GM23338 (cell line): ENCODE data around the gene AACS. TPM values are rescaled to one million over a fixed set of nuclear protein-coding genes. Genes with fewer than 3 reads are reported as not detected.
"Not testable (repeated sequence)": the region's sequence is repeated elsewhere in the genome, so short reads cannot be mapped to it uniquely, and the experiment has no call there.

Experiments
- ATAC-seq: fragments of 200-7000 bp; cut with Tn5 transposase; 3 replicates; pipeline ENCODE4 v1.9.1; 2020
- DNase-seq: peaks from one replicate; pipeline ENCODE4 v3.0.0-alpha.2; 2015; ENCODE audit warnings: low spot score
- H2AFZ ChIP-seq: fragments of 200-600 bp; sonication (generic); 2 replicates; pipeline ENCODE4 v1.8.0; 2016; ENCODE audit warnings: antibody characterized with exemption, mild to moderate bottlenecking, moderate library complexity
- H3F3A ChIP-seq: fragments of 200-600 bp; sonication (generic); replicated peaks from 2 replicates; pipeline ENCODE4 v1.8.0; 2017; ENCODE audit warnings: antibody characterized with exemption, mixed run types, low read depth
- H3K27ac ChIP-seq: fragments of 200-600 bp; sonication (generic); 2 replicates; pipeline ENCODE4 v1.6.1; 2016; ENCODE audit warnings: low read depth
- H3K27me3 ChIP-seq: fragments of 200-600 bp; sonication (generic); 2 replicates; pipeline ENCODE4 v1.8.0; 2016; ENCODE audit warnings: mild to moderate bottlenecking, mixed run types, moderate library complexity; ENCODE audit not compliant: insufficient read depth
- H3K36me3 ChIP-seq: fragments of 200-600 bp; sonication (generic); 2 replicates; pipeline ENCODE4 v1.8.0; 2016; ENCODE audit warnings: mild to moderate bottlenecking; ENCODE audit not compliant: insufficient read depth
- H3K4me1 ChIP-seq: fragments of 200-600 bp; sonication (generic); 2 replicates; pipeline ENCODE4 v1.8.0; 2016; ENCODE audit warnings: mild to moderate bottlenecking, moderate library complexity; ENCODE audit not compliant: insufficient read depth
- H3K4me2 ChIP-seq: fragments of 200-600 bp; sonication (generic); 2 replicates; pipeline ENCODE4 v1.7.1; 2017; ENCODE audit warnings: mixed run types
- H3K4me3 ChIP-seq: fragments of 200-600 bp; sonication (generic); 2 replicates; pipeline ENCODE4 v1.6.1; 2016; ENCODE audit warnings: mixed run types
- H3K79me2 ChIP-seq: fragments of 200-600 bp; sonication (generic); replicated peaks from 2 replicates; pipeline ENCODE4 v1.8.0; 2017; ENCODE audit warnings: mild to moderate bottlenecking; ENCODE audit not compliant: insufficient read depth
- H3K9me2 ChIP-seq: fragments of 200-600 bp; sonication (generic); 2 replicates; pipeline ENCODE4 v1.8.0; 2017; ENCODE audit not compliant: insufficient read depth
- H4K20me1 ChIP-seq: fragments of 200-600 bp; sonication (generic); replicated peaks from 2 replicates; pipeline ENCODE4 v1.8.0; 2017; ENCODE audit warnings: mild to moderate bottlenecking; ENCODE audit not compliant: insufficient read depth
- H3K27ac Mint-ChIP-seq: 2 replicates; pipeline ENCODE4 v1.8.0; 2020; ENCODE audit warnings: inconsistent platforms, mild to moderate bottlenecking, moderate library complexity, mixed read lengths
- H3K27me3 Mint-ChIP-seq: 3 replicates; pipeline ENCODE4 v1.8.0; 2022; ENCODE audit warnings: low read depth, mild to moderate bottlenecking, moderate library complexity, mixed read lengths, inconsistent platforms; ENCODE audit not compliant: insufficient read depth, poor library complexity
- H3K36me3 Mint-ChIP-seq: 3 replicates; pipeline ENCODE4 v1.8.0; 2021; ENCODE audit warnings: low read depth, mild to moderate bottlenecking, inconsistent platforms, moderate library complexity, mixed read lengths
- H3K4me1 Mint-ChIP-seq: 3 replicates; pipeline ENCODE4 v1.8.0; 2020; ENCODE audit warnings: mild to moderate bottlenecking, inconsistent platforms, mixed read lengths
- H3K4me3 Mint-ChIP-seq: 3 replicates; pipeline ENCODE4 v1.8.0; 2021; ENCODE audit warnings: moderate library complexity, mild to moderate bottlenecking, inconsistent platforms, mixed read lengths
- H3K9me3 Mint-ChIP-seq: 3 replicates; pipeline ENCODE4 v1.8.0; 2020; ENCODE audit warnings: moderate library complexity, mild to moderate bottlenecking, inconsistent platforms, mixed read lengths
- CREB1 ChIP-seq: fragments of 250-450 bp; sonication (Bioruptor Pico); IDR thresholded peaks from 2 replicates; pipeline ENCODE4 v1.5.0; 2020; ENCODE audit warnings: low read depth, mild to moderate bottlenecking, moderate library complexity
- CTCF ChIP-seq, 2 experiments: fragments of 200-600 bp in 1 of 2; sonication (generic) in 1 of 2; conservative IDR thresholded peaks; 2 replicates each; pipeline versions ENCODE4 v1.5.1 to v1.6.1; 2016 to 2017; ENCODE audit warnings: antibody characterized with exemption in 2 of 2, low read depth in 2 of 2, mild to moderate bottlenecking in 2 of 2, moderate library complexity in 1 of 2
- POLR2AphosphoS5 ChIP-seq: IDR thresholded peaks from 2 replicates; pipeline ENCODE4 v1.6.1; 2016; ENCODE audit warnings: antibody characterized with exemption, low read depth
- ZNF462 ChIP-seq: fragments of 250-450 bp; sonication (Bioruptor Pico); IDR thresholded peaks from 2 replicates; pipeline ENCODE4 v1.5.0; 2020; ENCODE audit warnings: mild to moderate bottlenecking, moderate library complexity
- polyA plus RNA-seq: library from polyadenylated mRNA; unstranded; fragments of >200 nt; fragmentation: Nextera tagmentation; extraction: Ambion mirVana; gene quantifications from 2 replicates; pipeline ENCODE4 v1.2.1, GENCODE V29; 2016
- total RNA-seq: library from RNA; depleted of rRNA; stranded (reverse); fragments of >200 nt; shearing (Covaris generic); gene quantifications from 2 replicates; pipeline ENCODE4 v1.2.3, GENCODE V29; 2014

The AACS gene
- total and polyA plus RNA-seq, 2 experiments from 2014 or later = 31.1 to 64.4 TPM

GRCh38 chr12:125029761-125030358 is 35.4 kb upstream of the AACS start:
- no peak for ATAC-seq
- no peak for DNase-seq
- Mint-ChIP-seq H3K9me3 (peaks cover 7% of the 10 kb centered on the region; the same call in 2 of the 3 replicates), H3K4me1 (peaks cover 5% of the 10 kb centered on the region), H3K36me3 (peaks cover 9% of the 10 kb centered on the region), H3K27ac (no peak overlapping the region), H3K27me3 (peaks cover 3% of the 10 kb centered on the region), H3K4me3 (no peak overlapping the region)
- peaks cover 4% of the 10 kb centered on the region; the same call in 1 of the 2 replicates for H3K4me1 ChIP-seq
- 0 out of 2 replicates have a peak overlapping the region, but pooled peaks have one; percentile 26 for H3K27ac ChIP-seq
- no peaks in the 10 kb centered on the region for H3K79me2 ChIP-seq
- H3K4me2 ChIP-seq = no peak overlapping the region
- H3F3A ChIP-seq = 0 out of 2 replicates have a peak, but pooled peaks cover 2% of the 10 kb centered on the region
- H3K9me2 ChIP-seq = no peaks in the 10 kb centered on the region
- H3K27me3 ChIP-seq = no peaks in the 10 kb centered on the region
- no peaks in the 10 kb centered on the region; the same call in 1 of the 2 replicates for H3K36me3 ChIP-seq
- no peak overlapping the region for H2AFZ ChIP-seq
- H3K4me3 ChIP-seq = no peak overlapping the region
- TF ChIP-seq POLR2AphosphoS5 (no peak), CREB1 (CRISPR knock-in tag) (no peak), ZNF462 (CRISPR knock-in tag) (no peak), CTCF (conservative IDR thresholded peaks at IDR 0.05; ENCODE audit: low read depth in 2 of 2) (no peak)
- no peaks in the 10 kb centered on the region for H4K20me1 ChIP-seq

GRCh38 chr12:125031471-125031870 is 33.8 kb upstream of the AACS start:
- H4K20me1 ChIP-seq, ATAC-seq, H3K36me3 Mint-ChIP-seq, H3K4me3 Mint-ChIP-seq, H2AFZ ChIP-seq, H3K4me1 Mint-ChIP-seq, H3K27me3 Mint-ChIP-seq, H3K4me3 ChIP-seq, H3K4me2 ChIP-seq, H3K27me3 ChIP-seq, DNase-seq, H3K79me2 ChIP-seq, H3K9me2 ChIP-seq, H3K4me1 ChIP-seq, H3K36me3 ChIP-seq, H3F3A ChIP-seq: not testable (repeated sequence)
- Mint-ChIP-seq H3K9me3 (peaks cover 17% of the 10 kb centered on the region; the same call in 2 of the 3 replicates), H3K27ac (peak overlapping the region; percentile 5; the same call in 1 of the 2 replicates)
- H3K27ac ChIP-seq = peak overlapping the region; percentile 76; the same call in 1 of the 2 replicates
